ENCODE results near the gene RLN3.
"Not testable (repeated sequence)": the region's sequence is repeated elsewhere in the genome, so short reads cannot be mapped to it uniquely, and the experiment has no call there.

RLN3 gene

GRCh38 chr19:14033946-14034345 lies 6.0 kb downstream of the RLN3 start:
- peaks cover 8% of the 10 kb centered on the region for H3K79me2 ChIP-seq (ENCODE audit: insufficient read depth, low read length)
- DNase-seq (no peak), ATAC-seq (ENCODE audit: insufficient read depth, low read depth) (no peak)
- H3K9me3 ChIP-seq (ENCODE audit: insufficient read depth, low read length, severe bottlenecking), result no peaks in the 10 kb centered on the region
- H3K27ac ChIP-seq (ENCODE audit: low read length), result no peak overlapping the region
- H3K4me3 ChIP-seq (ENCODE audit: low read depth in 1 of 2, low read length in 2 of 2), result no peak overlapping the region
- H3K4me1 ChIP-seq (ENCODE audit: insufficient read depth, low read length), result peaks cover 27% of the 10 kb centered on the region
- no peak overlapping the region for H3K9ac ChIP-seq (ENCODE audit: low read depth, low read length)
- peaks cover 3% of the 10 kb centered on the region; the same call in 1 of the 2 replicates for H4K20me1 ChIP-seq (ENCODE audit: insufficient read depth, low read length)
- TF ChIP-seq CTCF (IDR thresholded peaks at IDR 0.05; ENCODE audit: borderline replicate concordance, extremely low read depth, low read length, poor library complexity, severe bottlenecking) (no peak), EZH2 (IDR thresholded peaks at IDR 0.05; ENCODE audit: borderline replicate concordance, low read depth, low read length, severe bottlenecking) (no peak)
- H3K27me3 ChIP-seq (ENCODE audit: insufficient read depth, low read length, poor library complexity), result no peaks in the 10 kb centered on the region
- no peak overlapping the region for H3K4me2 ChIP-seq (ENCODE audit: insufficient read depth, low read length)
- peaks cover under 1% of the 10 kb centered on the region for H3K36me3 ChIP-seq (ENCODE audit: insufficient read depth, low read length)
- H2AFZ ChIP-seq (ENCODE audit: low read depth, low read length), result no peak overlapping the region

- not testable (repeated sequence) for H4K20me1 ChIP-seq (ENCODE audit: insufficient read depth, low read length); H3K4me2 ChIP-seq (ENCODE audit: insufficient read depth, low read length); H3K27me3 ChIP-seq (ENCODE audit: insufficient read depth, low read length, poor library complexity); H3K79me2 ChIP-seq (ENCODE audit: insufficient read depth, low read length); H3K4me3 ChIP-seq (ENCODE audit: low read depth in 1 of 2, low read length in 2 of 2); H3K9me3 ChIP-seq (ENCODE audit: insufficient read depth, low read length, severe bottlenecking); H3K27ac ChIP-seq (ENCODE audit: low read length); DNase-seq; ATAC-seq (ENCODE audit: insufficient read depth, low read depth); H2AFZ ChIP-seq (ENCODE audit: low read depth, low read length); H3K9ac ChIP-seq (ENCODE audit: low read depth, low read length)
- peaks cover 13% of the 10 kb centered on the region for H3K36me3 ChIP-seq (ENCODE audit: insufficient read depth, low read length)
- peaks cover 27% of the 10 kb centered on the region for H3K4me1 ChIP-seq (ENCODE audit: insufficient read depth, low read length)
- TF ChIP-seq CTCF (IDR thresholded peaks at IDR 0.05; ENCODE audit: borderline replicate concordance, extremely low read depth, low read length, poor library complexity, severe bottlenecking), result peak; percentile 11
Observed at GRCh38 chr19:14035159-14035558, 7.2 kb downstream of the RLN3 start.

- H3K27ac ChIP-seq (ENCODE audit: low read length), result no peak overlapping the region
- peaks cover 8% of the 10 kb centered on the region for H3K79me2 ChIP-seq (ENCODE audit: insufficient read depth, low read length)
- DNase-seq, result no peak
- ATAC-seq (ENCODE audit: insufficient read depth, low read depth), result no peak
- no peak for TF ChIP-seq EZH2 (IDR thresholded peaks at IDR 0.05; ENCODE audit: borderline replicate concordance, low read depth, low read length, severe bottlenecking)
- no peak for TF ChIP-seq CTCF (IDR thresholded peaks at IDR 0.05; ENCODE audit: borderline replicate concordance, extremely low read depth, low read length, poor library complexity, severe bottlenecking)
- no peak overlapping the region for H3K9ac ChIP-seq (ENCODE audit: low read depth, low read length)
- no peaks in the 10 kb centered on the region for H3K27me3 ChIP-seq (ENCODE audit: insufficient read depth, low read length, poor library complexity)
- H3K4me3 ChIP-seq (ENCODE audit: low read depth in 1 of 2, low read length in 2 of 2), result no peak overlapping the region
- no peak overlapping the region for H2AFZ ChIP-seq (ENCODE audit: low read depth, low read length)
- H4K20me1 ChIP-seq (ENCODE audit: insufficient read depth, low read length), result no peaks in the 10 kb centered on the region; the same call in 1 of the 2 replicates
- no peaks in the 10 kb centered on the region for H3K9me3 ChIP-seq (ENCODE audit: insufficient read depth, low read length, severe bottlenecking)
- H3K4me2 ChIP-seq (ENCODE audit: insufficient read depth, low read length), result no peak overlapping the region
- peaks cover 14% of the 10 kb centered on the region for H3K36me3 ChIP-seq (ENCODE audit: insufficient read depth, low read length)
- H3K4me1 ChIP-seq (ENCODE audit: insufficient read depth, low read length), result peaks cover 23% of the 10 kb centered on the region
Observed at GRCh38 chr19:14035706-14036105, 7.8 kb downstream of the RLN3 start.

- H4K20me1 ChIP-seq (ENCODE audit: insufficient read depth, low read length), result no peaks in the 10 kb centered on the region
- no peaks in the 10 kb centered on the region for H3K27me3 ChIP-seq (ENCODE audit: insufficient read depth, low read length, poor library complexity)
- DNase-seq (no peak), ATAC-seq (ENCODE audit: insufficient read depth, low read depth) (no peak)
- no peak overlapping the region for H2AFZ ChIP-seq (ENCODE audit: low read depth, low read length)
- no peak overlapping the region for H3K27ac ChIP-seq (ENCODE audit: low read length)
- H3K9ac ChIP-seq (ENCODE audit: low read depth, low read length), result no peak overlapping the region
- TF ChIP-seq EZH2 (IDR thresholded peaks at IDR 0.05; ENCODE audit: borderline replicate concordance, low read depth, low read length, severe bottlenecking), result no peak
- TF ChIP-seq CTCF (IDR thresholded peaks at IDR 0.05; ENCODE audit: borderline replicate concordance, extremely low read depth, low read length, poor library complexity, severe bottlenecking), result no peak
- no peaks in the 10 kb centered on the region for H3K9me3 ChIP-seq (ENCODE audit: insufficient read depth, low read length, severe bottlenecking)
- no peak overlapping the region for H3K4me3 ChIP-seq (ENCODE audit: low read depth in 1 of 2, low read length in 2 of 2)
- peaks cover 26% of the 10 kb centered on the region for H3K36me3 ChIP-seq (ENCODE audit: insufficient read depth, low read length)
- no peaks in the 10 kb centered on the region; the same call in 1 of the 2 replicates for H3K79me2 ChIP-seq (ENCODE audit: insufficient read depth, low read length)
- H3K4me2 ChIP-seq (ENCODE audit: insufficient read depth, low read length), result no peak overlapping the region
- no peaks in the 10 kb centered on the region for H3K4me1 ChIP-seq (ENCODE audit: insufficient read depth, low read length)
Observed at GRCh38 chr19:14039181-14039580, 11.2 kb downstream of the RLN3 start.
